HG03103 (cell line): Measurements from ENCODE around the gene CFHR1.
"Not testable (repeated sequence)": the region's sequence is repeated elsewhere in the genome, so short reads cannot be mapped to it uniquely, and the experiment has no call there.

Source experiments
- ATAC-seq: cut with Tn5 transposase; IDR thresholded peaks from one replicate; pipeline ENCODE4 v1.9.1; 2021; ENCODE audit warnings: low read depth; ENCODE audit not compliant: unreplicated experiment

Gene CFHR1

GRCh38 chr1:196819531-196819930 lies at the start of gene CFHR1:
Gene CFHR1 (plus strand): TSS chr1:196819731. CDS start chr1:196819845, 114 bp downstream.
- not testable (repeated sequence) for ATAC-seq

GRCh38 chr1:196769823-196770222 lies 49.7 kb upstream of the CFHR1 start:
- ATAC-seq, result not testable (repeated sequence)

GRCh38 chr1:196773713-196774112 lies 45.8 kb upstream of the CFHR1 start:
- ATAC-seq, result no peak

- ATAC-seq, result no peak
These were observed 45.4 kb upstream of the CFHR1 start for GRCh38 chr1:196774175-196774574.

GRCh38 chr1:196774603-196775002 lies 44.9 kb upstream of the CFHR1 start, which contains the start of gene CFHR3:
Gene CFHR3 (plus strand): TSS chr1:196774840. CDS start chr1:196774887, 47 bp downstream.
- ATAC-seq, result no peak

- no peak for ATAC-seq
These were observed 41.9 kb upstream of the CFHR1 start for GRCh38 chr1:196777603-196778002.

GRCh38 chr1:196779093-196779492 lies 40.4 kb upstream of the CFHR1 start:
- no peak for ATAC-seq

- ATAC-seq, result not testable (repeated sequence)
These were observed 28.3 kb upstream of the CFHR1 start for GRCh38 chr1:196791252-196791651.

- not testable (repeated sequence) for ATAC-seq
These were observed 25.4 kb upstream of the CFHR1 start for GRCh38 chr1:196794103-196794502.

- no peak for ATAC-seq
These were observed 21.6 kb upstream of the CFHR1 start for GRCh38 chr1:196797891-196798290.

GRCh38 chr1:196801920-196802319 lies 17.6 kb upstream of the CFHR1 start:
- not testable (repeated sequence) for ATAC-seq

GRCh38 chr1:196808529-196809235 lies 10.8 kb upstream of the CFHR1 start:
- no peak for ATAC-seq

GRCh38 chr1:196817442-196817841 lies 2.1 kb upstream of the CFHR1 start:
- not testable (repeated sequence) for ATAC-seq

- ATAC-seq, result peak; percentile 85
These were observed 8.3 kb downstream of the CFHR1 start for GRCh38 chr1:196827860-196828259.

- ATAC-seq, result not testable (repeated sequence)
These were observed 30.3 kb downstream of the CFHR1 start for GRCh38 chr1:196849613-196850492.

GRCh38 chr1:196856053-196856452 lies 36.5 kb downstream of the CFHR1 start:
- no peak for ATAC-seq

GRCh38 chr1:196857188-196857587 lies 37.7 kb downstream of the CFHR1 start:
- no peak for ATAC-seq

- no peak for ATAC-seq
These were observed 39.3 kb downstream of the CFHR1 start for GRCh38 chr1:196858811-196859210.

GRCh38 chr1:196860323-196860884 lies 40.9 kb downstream of the CFHR1 start:
- no peak for ATAC-seq

- no peak for ATAC-seq
These were observed 41.9 kb downstream of the CFHR1 start for GRCh38 chr1:196861429-196861828.

GRCh38 chr1:196866974-196867373 lies 47.4 kb downstream of the CFHR1 start:
- ATAC-seq, result no peak
